CMK (cell line): Measurements from ENCODE around the gene CCL8.
"Not testable (repeated sequence)": the region's sequence is repeated elsewhere in the genome, so short reads cannot be mapped to it uniquely, and the experiment has no call there.

Experiments used
- DNase-seq: peaks from one replicate; pipeline ENCODE4 v3.0.0-alpha.2; 2010; ENCODE audit warnings: low read depth

Gene CCL8

GRCh38 chr17:34314279-34314678 lies 5.0 kb upstream of the CCL8 start:
- DNase-seq: no peak

GRCh38 chr17:34318474-34318873 lies 761 bp upstream of the CCL8 start:
- no peak for DNase-seq

GRCh38 chr17:34321964-34322363 lies 2.7 kb downstream of the CCL8 start:
- DNase-seq: no peak

GRCh38 chr17:34327580-34327979 lies 8.3 kb downstream of the CCL8 start:
- DNase-seq: not testable (repeated sequence)

GRCh38 chr17:34337701-34338100 lies 18.5 kb downstream of the CCL8 start:
- DNase-seq: no peak

- no peak for DNase-seq
Observed at GRCh38 chr17:34339138-34339770, 20.0 kb downstream of the CCL8 start.

GRCh38 chr17:34341916-34342315 lies 22.7 kb downstream of the CCL8 start:
- DNase-seq: no peak

- DNase-seq: no peak
Observed at GRCh38 chr17:34347063-34347462, 27.8 kb downstream of the CCL8 start.

- no peak for DNase-seq
Observed at GRCh38 chr17:34349751-34350150, 30.5 kb downstream of the CCL8 start.

- no peak for DNase-seq
Observed at GRCh38 chr17:34351096-34351495, 31.9 kb downstream of the CCL8 start.

GRCh38 chr17:34352191-34352590 lies 33.0 kb downstream of the CCL8 start:
- no peak for DNase-seq

GRCh38 chr17:34354637-34355036 lies 35.4 kb downstream of the CCL8 start:
- DNase-seq: no peak

GRCh38 chr17:34356194-34356593 lies 37.0 kb downstream of the CCL8 start, which contains the start of gene CCL13:
CCL13 (plus strand) TSS chr17:34356480; CDS start chr17:34356527, 47 bp downstream.
- no peak for DNase-seq

GRCh38 chr17:34357398-34357797 lies 38.2 kb downstream of the CCL8 start:
- DNase-seq: no peak

GRCh38 chr17:34358631-34359030 lies 39.4 kb downstream of the CCL8 start:
- DNase-seq: no peak

- no peak for DNase-seq
Observed at GRCh38 chr17:34360601-34361270, 41.5 kb downstream of the CCL8 start.

GRCh38 chr17:34361478-34362061 lies 42.3 kb downstream of the CCL8 start:
- peak; percentile 54 for DNase-seq

GRCh38 chr17:34363183-34363661 lies 44.0 kb downstream of the CCL8 start, which contains the start of gene CCL1:
CCL1 (minus strand) TSS chr17:34363233; CDS start chr17:34363161, 72 bp downstream.
- DNase-seq: no peak

GRCh38 chr17:34364751-34365150 lies 45.5 kb downstream of the CCL8 start:
- no peak for DNase-seq

GRCh38 chr17:34365340-34365739 lies 46.1 kb downstream of the CCL8 start:
- DNase-seq: peak; percentile 31

GRCh38 chr17:34366010-34366409 lies 46.8 kb downstream of the CCL8 start:
- peak; percentile 65 for DNase-seq

GRCh38 chr17:34366529-34367107 lies 47.4 kb downstream of the CCL8 start:
- no peak for DNase-seq
